CD4-positive, CD25-positive, alpha-beta regulatory T cell (primary cell): ENCODE data around the gene OTOG. TPM values are rescaled to one million over a fixed set of nuclear protein-coding genes. Genes with fewer than 3 reads are reported as not detected.

Experiments
- ATAC-seq, 2 donors: fragments of 150-1000 bp; cut with Tn5 transposase; one replicate each; pipeline ENCODE4 v1.10.0; 2021; ENCODE audit warnings: low read depth in 2 of 2, moderate number of reproducible peaks in 2 of 2, moderate library complexity in 1 of 2
- DNase-seq, 3 donors: peaks; one replicate each; pipeline versions ENCODE4 v3.0.0 to v3.0.0-alpha.2; 2012 to 2022; ENCODE audit warnings: mixed read lengths in 1 of 3
- H3K27ac ChIP-seq: one replicate; pipeline ENCODE4 v1.7.0; 2013; ENCODE audit warnings: mild to moderate bottlenecking, low read length; ENCODE audit not compliant: insufficient read depth, poor library complexity, severe bottlenecking
- H3K27me3 ChIP-seq: one replicate; pipeline ENCODE4 v1.7.0; 2013; ENCODE audit warnings: low read length; ENCODE audit not compliant: control insufficient read depth, insufficient read depth
- H3K36me3 ChIP-seq: one replicate; pipeline ENCODE4 v1.7.0; 2013; ENCODE audit warnings: mild to moderate bottlenecking, low read length, moderate library complexity; ENCODE audit not compliant: control insufficient read depth, insufficient read depth
- H3K4me1 ChIP-seq: 2 replicates; pipeline ENCODE4 v1.7.0; 2013; ENCODE audit warnings: mild to moderate bottlenecking, low read length; ENCODE audit not compliant: insufficient read depth, control insufficient read depth, poor library complexity, severe bottlenecking
- H3K4me3 ChIP-seq: one replicate; pipeline ENCODE4 v1.7.0; 2013; ENCODE audit warnings: low read depth, mild to moderate bottlenecking, low read length, moderate library complexity
- H3K9me3 ChIP-seq, 2 experiments: 1 replicate in 1 of 2; 2 replicates in 1 of 2; pipeline ENCODE4 v1.7.0; 2013; ENCODE audit warnings: low read length in 2 of 2, mild to moderate bottlenecking in 1 of 2, moderate library complexity in 1 of 2; ENCODE audit not compliant: control insufficient read depth in 2 of 2
- H3K27ac Mint-ChIP-seq, 3 donors: one replicate each; pipeline ENCODE4 v1.8.0; 2020 to 2022; ENCODE audit warnings: mild to moderate bottlenecking in 3 of 3, mixed read lengths in 3 of 3, moderate library complexity in 2 of 3
- H3K27me3 Mint-ChIP-seq: one replicate; pipeline ENCODE4 v1.8.0; 2022; ENCODE audit warnings: mild to moderate bottlenecking, mixed read lengths
- H3K36me3 Mint-ChIP-seq: one replicate; pipeline ENCODE4 v1.8.0; 2020; ENCODE audit warnings: mixed read lengths
- H3K4me1 Mint-ChIP-seq, 4 donors: one replicate each; pipeline ENCODE4 v1.8.0; 2020 to 2022; ENCODE audit warnings: mixed read lengths in 4 of 4, mild to moderate bottlenecking in 1 of 4
- H3K4me3 Mint-ChIP-seq, 4 donors: one replicate each; pipeline ENCODE4 v1.8.0; 2020 to 2022; ENCODE audit warnings: mild to moderate bottlenecking in 4 of 4, mixed read lengths in 4 of 4, moderate library complexity in 3 of 4
- H3K9me3 Mint-ChIP-seq, 7 donors: one replicate each; pipeline ENCODE4 v1.8.0; 2020 to 2022; ENCODE audit warnings: mixed read lengths in 7 of 7, mild to moderate bottlenecking in 3 of 7, moderate library complexity in 2 of 7
- polyA plus RNA-seq, 4 donors: library from polyadenylated mRNA; unstranded; fragments of 300-500 nt; fragmentation: Illumina TruSeq; gene quantifications; one replicate each; pipeline ENCODE4 v1.2.3, GENCODE V29; 2021
- total RNA-seq: library from RNA; stranded (reverse); gene quantifications from one replicate; pipeline ENCODE4 v1.2.3, GENCODE V29; 2022

The OTOG gene
- total and polyA plus RNA-seq, 5 donors from 2014 or later = not detected

- Mint-ChIP-seq H3K4me3 (no peak overlapping the region), H3K27me3 (peaks cover 5% of the 10 kb centered on the region), H3K4me1 (peaks cover 0 to 3% (median 0%) of the 10 kb centered on the region in 4 donors), H3K9me3 (peaks cover 0 to 4% (median 0%) of the 10 kb centered on the region in 7 donors), H3K27ac (no peak overlapping the region), H3K36me3 (no peaks in the 10 kb centered on the region)
- H3K27ac ChIP-seq = no peak overlapping the region
- no peak overlapping the region for H3K4me3 ChIP-seq
- H3K9me3 ChIP-seq = no peaks in the 10 kb centered on the region
- H3K4me1 ChIP-seq = no peaks in the 10 kb centered on the region
- no peak for ATAC-seq
- no peaks in the 10 kb centered on the region for H3K27me3 ChIP-seq
- DNase-seq = no peak
- no peaks in the 10 kb centered on the region for H3K36me3 ChIP-seq
Observed at GRCh38 chr11:17595526-17596309, 48.7 kb downstream of the OTOG start.

- Mint-ChIP-seq H3K9me3 (peaks cover 0 to 4% (median 0%) of the 10 kb centered on the region in 7 donors), H3K36me3 (no peaks in the 10 kb centered on the region), H3K27me3 (peaks cover 5% of the 10 kb centered on the region), H3K4me1 (peaks cover 0 to 3% (median 0%) of the 10 kb centered on the region in 4 donors), H3K27ac (no peak overlapping the region), H3K4me3 (no peak overlapping the region)
- ATAC-seq (no peak), DNase-seq (no peak)
- Histone ChIP-seq H3K27ac (no peak overlapping the region), H3K4me1 (no peaks in the 10 kb centered on the region), H3K4me3 (no peak overlapping the region), H3K36me3 (no peaks in the 10 kb centered on the region), H3K9me3 (no peaks in the 10 kb centered on the region), H3K27me3 (no peaks in the 10 kb centered on the region)
Observed at GRCh38 chr11:17596310-17596669, 49.2 kb downstream of the OTOG start.

GRCh38 chr11:17596711-17597110, 49.7 kb downstream of the OTOG start:
- Histone ChIP-seq H3K9me3 (no peaks in the 10 kb centered on the region), H3K36me3 (no peaks in the 10 kb centered on the region), H3K4me3 (no peak overlapping the region), H3K4me1 (no peaks in the 10 kb centered on the region), H3K27ac (no peak overlapping the region), H3K27me3 (no peaks in the 10 kb centered on the region)
- Mint-ChIP-seq H3K27me3 (peaks cover 5% of the 10 kb centered on the region), H3K9me3 (peaks cover 0 to 4% (median 0%) of the 10 kb centered on the region in 7 donors), H3K4me1 (peaks cover 0 to 3% (median 0%) of the 10 kb centered on the region in 4 donors), H3K27ac (no peak overlapping the region), H3K4me3 (no peak overlapping the region), H3K36me3 (no peaks in the 10 kb centered on the region)
- ATAC-seq (no peak), DNase-seq (no peak)

- Mint-ChIP-seq H3K4me3 (no peak overlapping the region), H3K36me3 (no peaks in the 10 kb centered on the region), H3K27ac (peak overlapping the region in 2 of 3 donors; percentile 25 to 43), H3K9me3 (peaks cover 0 to 3% (median 0%) of the 10 kb centered on the region in 7 donors), H3K4me1 (peaks cover 0 to 3% (median 0%) of the 10 kb centered on the region in 4 donors), H3K27me3 (peaks cover 5% of the 10 kb centered on the region)
- Histone ChIP-seq H3K27me3 (no peaks in the 10 kb centered on the region), H3K36me3 (no peaks in the 10 kb centered on the region), H3K27ac (no peak overlapping the region), H3K4me1 (no peaks in the 10 kb centered on the region), H3K4me3 (no peak overlapping the region), H3K9me3 (no peaks in the 10 kb centered on the region)
- DNase-seq (no peak), ATAC-seq (no peak)
Observed at GRCh38 chr11:17597770-17598169, 50.7 kb downstream of the OTOG start.

- peak; percentile 58 to 59 for ATAC-seq
- Histone ChIP-seq H3K36me3 (no peaks in the 10 kb centered on the region), H3K27me3 (no peaks in the 10 kb centered on the region), H3K9me3 (no peaks in the 10 kb centered on the region), H3K4me1 (no peaks in the 10 kb centered on the region), H3K27ac (no peak overlapping the region), H3K4me3 (no peak overlapping the region)
- peak; percentile 25 to 50 (median 42) for DNase-seq
- Mint-ChIP-seq H3K9me3 (peaks cover 0 to 3% (median 0%) of the 10 kb centered on the region in 7 donors), H3K27ac (no peak overlapping the region), H3K4me1 (peaks cover 0 to 3% (median 0%) of the 10 kb centered on the region in 4 donors), H3K27me3 (peaks cover 5% of the 10 kb centered on the region), H3K36me3 (no peaks in the 10 kb centered on the region), H3K4me3 (no peak overlapping the region)
Observed at GRCh38 chr11:17598700-17599459, 51.8 kb downstream of the OTOG start.

- Histone ChIP-seq H3K9me3 (no peaks in the 10 kb centered on the region), H3K4me1 (no peaks in the 10 kb centered on the region), H3K27me3 (no peaks in the 10 kb centered on the region), H3K27ac (no peak overlapping the region), H3K36me3 (no peaks in the 10 kb centered on the region), H3K4me3 (no peak overlapping the region)
- Mint-ChIP-seq H3K36me3 (no peaks in the 10 kb centered on the region), H3K27me3 (no peaks in the 10 kb centered on the region), H3K9me3 (peaks cover 0 to 2% (median 0%) of the 10 kb centered on the region in 7 donors), H3K4me1 (peaks cover 0 to 3% (median 0%) of the 10 kb centered on the region in 4 donors), H3K4me3 (no peak overlapping the region), H3K27ac (no peak overlapping the region)
- DNase-seq (no peak), ATAC-seq (no peak)
Observed at GRCh38 chr11:17599460-17599925, 52.4 kb downstream of the OTOG start.

GRCh38 chr11:17600316-17601255, 53.5 kb downstream of the OTOG start:
- Mint-ChIP-seq H3K36me3 (no peaks in the 10 kb centered on the region), H3K4me3 (no peak overlapping the region), H3K9me3 (peaks cover 0 to 2% (median 0%) of the 10 kb centered on the region in 7 donors), H3K27ac (no peak overlapping the region), H3K4me1 (peaks cover 0 to 3% (median 0%) of the 10 kb centered on the region in 4 donors), H3K27me3 (no peaks in the 10 kb centered on the region)
- H3K36me3 ChIP-seq = no peaks in the 10 kb centered on the region
- DNase-seq (no peak), ATAC-seq (no peak)
- H3K9me3 ChIP-seq = no peaks in the 10 kb centered on the region
- H3K27me3 ChIP-seq = no peaks in the 10 kb centered on the region
- no peaks in the 10 kb centered on the region for H3K4me1 ChIP-seq
- no peak overlapping the region for H3K27ac ChIP-seq
- H3K4me3 ChIP-seq = no peak overlapping the region
